Measurements from ENCODE around the gene RPRD2. TPM values are rescaled to one million over a fixed set of nuclear protein-coding genes. Genes with fewer than 3 reads are reported as not detected.

The RPRD2 gene
- total RNA-seq, 1 experiment from 2014 or later = 12.5 TPM

DNA sequence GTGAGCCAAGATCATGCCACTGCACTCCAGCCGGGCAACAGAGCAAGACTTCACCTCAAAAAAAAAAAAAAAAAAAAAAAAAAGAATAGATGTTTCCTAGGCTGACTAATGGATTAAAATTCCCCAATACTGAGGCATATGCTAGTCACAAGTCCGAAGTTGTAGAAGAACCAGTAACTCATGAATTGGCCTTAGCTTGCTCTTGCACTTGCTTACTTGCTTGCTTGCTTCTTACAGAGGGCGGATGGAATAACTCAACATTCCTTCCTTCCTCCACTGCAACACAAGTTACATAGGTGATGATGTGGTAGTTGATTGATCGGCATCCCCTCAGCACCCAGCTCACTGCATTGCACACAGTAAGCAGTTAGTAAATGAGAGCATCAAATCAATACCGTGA, 120.5 kb downstream of the RPRD2 start:
- no peaks in the 10 kb centered on the region for H3K27me3 ChIP-seq (ENCODE audit: low read length)
- peaks cover 7% of the 10 kb centered on the region; the same call in 1 of the 2 replicates for H3K36me3 ChIP-seq (ENCODE audit: low read depth, low read length)
- H4K20me1 ChIP-seq (ENCODE audit: low read length) = no peaks in the 10 kb centered on the region
- H3K4me3 ChIP-seq (ENCODE audit: low read length) = no peak overlapping the region
- ChIA-PET POLR2A (ENCODE audit: unreplicated experiment) (no interaction called here), CTCF (interaction anchor here (0.5 kb wide), 1 partner anchor 107 kb away, joined by 4 read pairs; no protein-coding TSS in a partner anchor)
- H3K9ac ChIP-seq (ENCODE audit: low read length) = no peak overlapping the region
- peak; percentile 25 for DNase-seq
- intact Hi-C loops (cut with micrococcal nuclease) = no loop called here
- peaks cover 10% of the 10 kb centered on the region for H3K79me2 ChIP-seq (ENCODE audit: low read length)
- H3K4me1 ChIP-seq (ENCODE audit: insufficient read depth, low read length) = peaks cover 7% of the 10 kb centered on the region
- H3K9me3 ChIP-seq (ENCODE audit: low read length) = no peaks in the 10 kb centered on the region
- TF ChIP-seq, protein P1, sequence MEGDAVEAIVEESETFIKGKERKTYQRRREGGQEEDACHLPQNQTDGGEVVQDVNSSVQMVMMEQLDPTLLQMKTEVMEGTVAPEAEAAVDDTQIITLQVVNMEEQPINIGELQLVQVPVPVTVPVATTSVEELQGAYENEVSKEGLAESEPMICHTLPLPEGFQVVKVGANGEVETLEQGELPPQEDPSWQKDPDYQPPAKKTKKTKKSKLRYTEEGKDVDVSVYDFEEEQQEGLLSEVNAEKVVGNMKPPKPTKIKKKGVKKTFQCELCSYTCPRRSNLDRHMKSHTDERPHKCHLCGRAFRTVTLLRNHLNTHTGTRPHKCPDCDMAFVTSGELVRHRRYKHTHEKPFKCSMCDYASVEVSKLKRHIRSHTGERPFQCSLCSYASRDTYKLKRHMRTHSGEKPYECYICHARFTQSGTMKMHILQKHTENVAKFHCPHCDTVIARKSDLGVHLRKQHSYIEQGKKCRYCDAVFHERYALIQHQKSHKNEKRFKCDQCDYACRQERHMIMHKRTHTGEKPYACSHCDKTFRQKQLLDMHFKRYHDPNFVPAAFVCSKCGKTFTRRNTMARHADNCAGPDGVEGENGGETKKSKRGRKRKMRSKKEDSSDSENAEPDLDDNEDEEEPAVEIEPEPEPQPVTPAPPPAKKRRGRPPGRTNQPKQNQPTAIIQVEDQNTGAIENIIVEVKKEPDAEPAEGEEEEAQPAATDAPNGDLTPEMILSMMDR (conservative IDR thresholded peaks at IDR 0.05; ENCODE audit: low read depth, low read length) = no peak
- TF ChIP-seq EZH2phosphoT487 (IDR thresholded peaks at IDR 0.05; ENCODE audit: borderline replicate concordance, low read length) = no peak
- no peak for TF ChIP-seq EZH2 (IDR thresholded peaks at IDR 0.05; ENCODE audit: low read length, unreplicated experiment)
- H3K27ac ChIP-seq (ENCODE audit: low read length) = no peak overlapping the region
- H2AFZ ChIP-seq (ENCODE audit: low read length) = peak overlapping the region; percentile 51; the same call in 1 of the 2 replicates
- H3K9me2 ChIP-seq (replicated peaks; ENCODE audit: low read length) = no peaks in the 10 kb centered on the region
- no peak overlapping the region for H3K4me2 ChIP-seq (ENCODE audit: low read length)
- ATAC-seq = no peak
- H3F3A ChIP-seq (ENCODE audit: low read length, unreplicated experiment) = no peaks in the 10 kb centered on the region
- no TSS peak for BruUV-seq (replicated peaks)

DNA sequence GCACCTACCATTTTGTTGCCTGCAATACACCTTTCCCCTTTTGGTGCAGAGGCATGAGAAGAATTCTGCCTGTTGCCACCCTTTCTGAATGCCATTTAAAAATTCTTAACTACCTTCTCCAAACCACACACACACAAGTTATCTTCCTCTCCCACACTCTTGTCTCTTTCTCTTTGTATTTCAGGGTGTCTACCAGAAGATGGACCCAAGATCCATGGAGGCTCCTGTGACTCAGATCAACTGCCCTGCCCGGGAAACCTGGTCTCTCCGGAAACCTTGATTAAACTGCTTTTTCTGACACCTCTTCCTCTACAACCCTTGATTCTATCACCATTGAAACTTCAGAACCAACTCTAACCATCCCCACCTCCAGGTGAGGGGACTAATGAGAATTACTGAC, 120.9 kb downstream of the RPRD2 start:
- Histone ChIP-seq H3K4me2 (ENCODE audit: low read length) (no peak overlapping the region), H4K20me1 (ENCODE audit: low read length) (no peaks in the 10 kb centered on the region), H2AFZ (ENCODE audit: low read length) (peak overlapping the region; percentile 51), H3K79me2 (ENCODE audit: low read length) (peaks cover 10% of the 10 kb centered on the region), H3K27ac (ENCODE audit: low read length) (no peak overlapping the region), H3K9me3 (ENCODE audit: low read length) (no peaks in the 10 kb centered on the region), H3F3A (ENCODE audit: low read length, unreplicated experiment) (no peaks in the 10 kb centered on the region), H3K36me3 (ENCODE audit: low read depth, low read length) (peaks cover 9% of the 10 kb centered on the region; the same call in 1 of the 2 replicates), H3K9me2 (replicated peaks; ENCODE audit: low read length) (no peaks in the 10 kb centered on the region), H3K27me3 (ENCODE audit: low read length) (no peaks in the 10 kb centered on the region), H3K9ac (ENCODE audit: low read length) (no peak overlapping the region), H3K4me1 (ENCODE audit: insufficient read depth, low read length) (peaks cover 7% of the 10 kb centered on the region), H3K4me3 (ENCODE audit: low read length) (no peak overlapping the region)
- ATAC-seq = no peak
- no TSS peak for BruUV-seq (replicated peaks)
- ChIA-PET POLR2A (ENCODE audit: unreplicated experiment) (no interaction called here), CTCF (no interaction called here)
- intact Hi-C loops (cut with micrococcal nuclease) = loop anchor here (5.0 kb wide), 1 partner anchor 42 kb away; no protein-coding TSS in a partner anchor
- TF ChIP-seq EZH2phosphoT487 (IDR thresholded peaks at IDR 0.05; ENCODE audit: borderline replicate concordance, low read length) (no peak), EZH2 (IDR thresholded peaks at IDR 0.05; ENCODE audit: low read length, unreplicated experiment) (no peak)
- TF ChIP-seq, protein P1 (conservative IDR thresholded peaks at IDR 0.05; ENCODE audit: low read depth, low read length) = peak; percentile 54
- DNase-seq = peak; percentile 42
